HUDEP-2 (cell line): ENCODE results near the gene PHF5A.
A peak's percentile ranks its signal among the peaks of the same experiment; 100 is the strongest.
"Not testable (repeated sequence)": the region's sequence is repeated elsewhere in the genome, so short reads cannot be mapped to it uniquely, and the experiment has no call there.

Source experiments
- DNase-seq, 76 experiments: peaks; one replicate each; lab custom pipeline; 2025; ENCODE audit not compliant: unreplicated experiment in 76 of 76; lab: John Stamatoyannopoulos, UW

Gene PHF5A

DNA sequence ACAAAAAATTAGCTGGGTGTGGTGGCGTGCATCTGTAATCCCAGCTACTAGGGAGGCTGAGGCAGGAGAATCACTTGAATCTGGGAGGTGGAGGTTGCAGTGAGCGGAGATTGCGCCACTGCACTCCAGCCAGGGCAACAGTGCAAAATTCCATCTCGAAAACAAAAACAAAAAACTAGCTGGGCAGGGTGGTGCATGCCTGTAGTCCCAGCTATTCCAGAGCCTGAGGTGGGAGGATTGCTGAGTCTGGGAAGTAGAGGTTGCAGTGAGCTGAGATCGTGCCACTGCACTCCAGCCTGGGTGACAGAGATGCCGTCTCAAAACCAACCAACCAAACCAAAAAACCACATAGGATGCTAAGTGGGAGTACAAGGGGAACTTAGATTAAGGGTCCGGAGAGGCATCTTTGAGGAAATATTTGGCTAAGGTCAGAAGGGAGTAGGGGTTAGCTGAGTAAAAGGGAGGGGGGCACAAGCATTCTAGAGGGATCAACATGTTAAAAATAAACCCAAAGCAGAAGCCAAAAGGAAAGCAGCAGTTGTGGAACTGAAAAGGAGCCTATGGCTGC is 10.2 kb downstream of the PHF5A start:
- DNase-seq = no peak

DNA sequence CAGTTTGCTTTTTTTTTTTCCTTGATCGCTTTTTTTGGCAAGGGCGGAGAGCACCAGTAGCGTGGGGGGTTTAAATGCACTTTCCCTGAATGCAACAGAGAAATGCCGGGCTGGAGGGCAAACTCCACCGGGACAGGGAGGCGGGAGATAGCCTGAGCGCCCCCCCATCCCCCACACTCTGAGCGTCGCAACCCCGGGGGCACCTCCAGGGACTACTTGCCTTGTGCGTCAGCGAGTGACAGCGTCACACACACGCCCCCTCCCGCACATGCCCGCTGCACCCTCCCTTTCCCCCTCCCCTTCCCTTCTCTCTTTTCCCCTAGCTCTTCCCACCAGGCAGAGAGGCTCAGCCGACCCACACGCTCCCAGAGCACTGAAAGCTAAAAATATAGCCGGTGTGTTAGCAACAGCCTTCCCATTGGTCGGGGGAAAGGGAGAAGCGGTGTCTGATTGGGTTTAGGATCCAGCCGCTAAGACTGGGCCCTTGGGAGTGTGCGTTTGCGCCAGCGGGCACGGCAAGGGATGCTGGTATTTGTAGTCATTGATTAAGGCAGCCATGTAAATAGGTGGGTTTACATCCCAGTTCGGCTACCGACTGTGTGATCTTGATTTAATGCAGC is 20.2 kb downstream of the PHF5A start:
- DNase-seq = peak in 75 of 76 experiments; percentile 58 to 99 (median 95)

DNA sequence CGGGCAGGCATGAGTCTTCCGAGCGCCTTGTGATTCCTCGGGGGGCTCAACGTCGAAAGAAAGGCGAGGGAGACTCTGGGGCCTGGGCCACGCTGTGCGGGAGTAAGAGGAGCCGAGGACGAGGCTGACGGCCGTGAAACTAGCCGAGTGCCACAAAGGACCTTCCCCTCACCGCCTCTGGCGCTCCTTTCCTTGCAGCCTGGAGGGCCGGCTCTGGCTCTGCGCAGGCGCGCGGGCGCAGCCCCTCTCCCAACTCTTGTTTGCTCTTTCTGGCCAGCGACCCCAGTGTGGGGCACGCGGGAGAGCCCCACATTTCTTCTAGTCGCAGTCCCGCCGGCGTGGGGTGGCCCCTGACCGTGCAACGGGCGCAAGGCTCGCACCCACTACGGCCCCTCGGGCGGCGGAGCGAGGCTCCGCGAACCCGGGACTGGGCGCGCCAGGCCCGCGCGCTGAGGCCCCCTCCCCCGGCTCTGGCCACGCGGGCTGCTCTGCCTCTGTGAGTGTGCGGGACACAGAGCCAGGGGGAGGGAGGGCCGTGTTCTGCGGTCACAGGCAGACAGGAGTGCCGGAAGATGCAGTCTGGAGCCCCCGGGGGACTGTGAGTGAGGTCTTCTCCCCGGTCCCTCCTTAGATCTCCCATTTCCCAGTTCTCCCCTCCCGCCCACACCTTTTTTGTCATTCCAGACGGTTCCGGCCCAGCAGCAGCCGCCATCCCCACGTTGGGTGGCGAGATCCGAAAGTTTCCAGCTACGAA is 20.9 kb downstream of the PHF5A start:
- peak in 58 of 76 experiments; percentile 9 to 81 (median 46) for DNase-seq

DNA sequence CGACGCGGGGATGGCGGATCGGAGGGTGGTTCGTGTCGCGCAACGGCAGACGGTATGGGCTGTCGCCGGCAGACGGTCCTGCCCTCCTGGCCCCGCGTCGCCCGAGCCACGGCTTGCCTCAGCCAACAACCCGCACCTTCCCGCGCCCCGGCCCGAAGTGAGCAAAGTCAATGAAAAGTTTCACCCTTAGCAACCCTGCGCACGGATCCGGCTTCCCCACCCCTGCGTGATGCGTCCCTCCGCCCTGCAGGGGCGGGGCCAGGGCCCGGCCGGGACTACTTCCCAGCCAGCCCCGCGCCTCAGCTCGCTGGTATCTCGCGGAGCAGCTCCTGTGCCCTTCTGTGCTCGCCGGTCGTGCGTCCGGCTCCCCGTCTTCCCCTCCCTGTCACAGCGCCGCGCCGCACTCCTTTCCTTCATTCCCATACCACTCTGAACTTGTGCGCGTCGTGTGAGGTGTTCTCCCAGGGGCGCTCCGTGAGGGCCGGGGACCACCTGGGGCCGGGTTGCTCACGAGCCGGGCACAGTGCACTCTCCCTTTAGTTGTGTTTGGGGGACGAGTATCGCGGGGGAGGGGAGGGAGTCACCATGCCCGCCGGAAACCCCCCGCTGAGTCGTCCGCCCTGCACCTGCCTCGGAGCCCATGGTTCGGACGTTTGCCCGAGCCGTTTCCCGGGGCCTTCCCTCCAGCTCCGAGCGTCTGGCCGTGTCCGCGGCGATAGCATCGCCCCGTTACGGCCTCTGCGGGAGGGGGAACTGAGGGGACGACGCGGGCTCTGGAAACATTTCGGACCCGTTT is 21.7 kb downstream of the PHF5A start, which contains the start of gene TOB2:
Gene TOB2, minus strand, starts transcription at position 163 of the 796 bp plus-strand sequence. CDS start 9,456 bp downstream, outside the sequence.
- DNase-seq = peak; percentile 33 to 95 (median 89)

DNA sequence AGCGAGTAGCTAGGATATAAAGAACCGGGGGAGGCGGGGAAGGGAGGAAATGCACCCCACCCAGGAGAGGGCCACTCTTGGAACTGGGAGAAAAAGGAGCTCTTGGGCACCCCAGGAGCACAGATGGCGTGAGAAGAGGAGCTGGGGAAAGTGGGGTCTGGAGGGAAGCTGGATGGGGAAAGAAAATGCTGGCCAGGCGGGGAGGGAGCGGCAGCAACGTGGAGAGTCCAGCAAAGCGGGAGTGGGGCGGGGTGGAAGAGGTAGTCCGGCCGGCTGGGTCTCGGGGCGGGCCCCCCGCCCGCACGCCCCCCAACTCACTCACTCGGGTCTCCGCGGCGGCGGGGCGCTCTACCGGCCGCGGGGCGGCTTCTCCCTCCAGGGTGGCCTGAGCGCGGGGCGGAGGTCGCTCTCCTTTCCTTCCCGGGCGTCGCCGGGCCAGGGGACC is 22.4 kb downstream of the PHF5A start:
- peak in 6 of 76 experiments; percentile 14 to 41 (median 22) for DNase-seq

DNA sequence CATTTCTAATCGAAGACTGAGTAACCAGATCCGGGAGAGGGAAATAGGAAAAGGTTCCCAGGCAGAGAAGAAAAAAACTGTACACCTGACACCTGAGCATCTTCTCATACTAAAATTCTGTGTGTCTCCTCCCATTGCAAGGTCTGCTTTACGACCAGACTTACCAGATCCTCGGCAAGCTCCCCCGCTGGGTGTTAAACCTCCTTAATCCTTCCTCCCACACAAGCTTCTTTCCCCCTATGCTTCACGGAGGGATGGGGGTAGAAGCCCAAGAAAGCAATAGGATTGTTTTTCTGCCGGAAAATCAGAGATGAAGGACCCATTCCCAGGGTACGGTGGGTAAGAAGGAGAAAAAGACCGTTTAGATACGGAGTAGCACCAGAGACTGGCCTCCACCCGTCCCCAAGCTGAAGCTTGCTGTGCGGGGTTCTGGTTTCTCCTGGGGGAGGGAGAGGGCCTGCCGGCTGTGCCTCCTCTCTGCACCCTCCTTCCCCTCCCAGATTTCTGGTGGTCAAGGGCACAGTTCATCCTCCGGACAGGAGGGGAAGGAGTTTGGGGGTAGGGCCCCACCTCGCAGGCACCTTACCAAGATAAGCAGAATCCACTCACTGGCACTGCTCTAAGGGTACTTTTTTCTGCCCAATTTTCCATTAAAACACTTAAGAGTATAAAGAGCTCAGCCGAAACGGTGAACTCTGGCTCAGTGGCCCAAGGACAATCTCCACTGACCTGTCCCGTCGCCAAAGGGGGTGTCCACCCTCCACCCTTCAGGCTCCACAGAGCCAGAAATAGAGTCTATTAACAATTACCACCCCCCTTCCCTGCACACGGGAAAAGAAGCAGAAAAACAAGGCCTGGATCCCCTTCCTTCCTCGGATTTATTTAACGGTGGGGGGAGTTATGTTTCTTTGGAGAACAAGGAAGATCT is 23.1 kb downstream of the PHF5A start:
- peak in 15 of 76 experiments; percentile 2 to 33 (median 19) for DNase-seq

DNA sequence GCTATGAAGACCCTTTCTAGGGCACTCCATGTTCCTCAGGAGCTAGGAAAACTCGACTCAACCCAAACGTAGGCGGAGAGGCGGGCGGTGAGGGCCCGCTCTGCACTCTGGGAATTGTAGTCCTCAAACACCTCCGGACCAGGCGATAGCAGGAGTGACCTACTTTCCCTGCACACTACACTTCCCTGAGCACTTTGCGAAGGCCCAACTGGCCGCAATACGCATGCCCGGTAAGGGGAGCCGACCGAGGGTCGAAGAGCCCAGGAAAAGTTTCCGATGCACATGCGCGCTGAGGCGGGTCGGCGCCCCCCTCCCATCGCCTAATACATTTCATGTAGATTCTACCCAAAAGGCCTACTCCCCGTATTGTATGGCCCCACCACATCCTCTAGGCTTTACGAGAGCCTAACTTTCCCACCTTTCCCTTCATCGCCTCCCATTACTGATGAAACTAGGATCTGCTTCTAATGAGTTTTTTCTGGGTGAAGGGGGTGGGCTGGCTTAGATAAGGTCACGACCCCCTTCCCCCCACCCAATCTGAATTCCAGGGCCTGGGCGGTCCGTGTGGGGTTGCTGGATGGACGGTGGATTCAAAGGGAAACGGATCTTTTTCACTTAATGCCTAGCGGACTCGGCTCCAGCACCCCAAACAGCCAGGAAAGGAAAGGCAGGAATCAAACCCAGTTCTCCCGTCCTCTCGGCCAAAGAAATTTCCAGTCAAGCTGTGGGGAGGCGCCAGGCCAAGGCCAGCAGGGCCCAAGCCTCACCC is 23.9 kb downstream of the PHF5A start:
- DNase-seq = peak in 75 of 76 experiments; percentile 18 to 89 (median 76)

DNA sequence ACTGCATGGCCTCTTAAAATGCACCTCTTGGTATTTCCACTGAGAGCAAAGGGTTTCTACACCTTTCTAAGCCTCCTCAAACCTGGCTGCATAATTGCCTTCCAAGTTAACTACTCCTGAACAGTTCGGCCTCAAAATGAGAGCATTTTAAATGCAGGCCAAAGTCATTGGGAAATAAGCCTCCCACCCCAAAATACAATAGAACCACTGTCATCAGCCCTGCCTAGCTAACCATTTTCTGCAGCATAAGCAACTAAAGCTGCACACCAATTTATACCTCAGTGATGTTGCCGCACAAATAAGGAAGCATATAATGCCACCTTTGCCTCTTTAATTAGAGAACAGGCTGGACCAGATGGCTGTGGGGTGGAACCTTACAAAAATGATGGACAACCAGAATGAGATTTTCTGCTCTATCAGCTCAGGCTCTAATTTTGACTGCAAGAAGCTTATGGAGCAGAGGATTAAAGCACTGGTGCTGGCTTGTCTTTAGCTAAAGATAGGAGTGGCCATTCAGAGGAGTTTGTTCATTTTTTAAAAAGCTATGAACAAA is 26.2 kb downstream of the PHF5A start:
- DNase-seq = no peak

DNA sequence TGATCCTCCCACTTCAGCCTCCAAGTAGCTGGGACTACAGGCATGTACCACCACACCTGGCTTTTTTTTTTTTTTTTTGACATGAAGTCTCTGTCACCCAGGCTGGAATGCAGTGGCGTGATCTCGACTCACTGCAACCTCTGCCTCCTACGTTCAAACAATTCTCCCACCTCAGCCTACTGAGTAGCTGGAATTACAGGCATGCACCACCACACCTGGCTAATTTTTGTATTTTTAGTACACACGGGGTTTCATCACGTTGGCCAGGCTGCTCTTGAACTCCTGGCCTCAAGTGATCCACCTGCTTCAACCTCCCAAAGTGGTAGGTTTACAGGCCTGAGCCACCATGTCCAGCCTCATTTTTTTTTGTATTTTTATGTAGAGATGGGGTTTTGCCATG is 28.0 kb downstream of the PHF5A start:
- not testable (repeated sequence) for DNase-seq

DNA sequence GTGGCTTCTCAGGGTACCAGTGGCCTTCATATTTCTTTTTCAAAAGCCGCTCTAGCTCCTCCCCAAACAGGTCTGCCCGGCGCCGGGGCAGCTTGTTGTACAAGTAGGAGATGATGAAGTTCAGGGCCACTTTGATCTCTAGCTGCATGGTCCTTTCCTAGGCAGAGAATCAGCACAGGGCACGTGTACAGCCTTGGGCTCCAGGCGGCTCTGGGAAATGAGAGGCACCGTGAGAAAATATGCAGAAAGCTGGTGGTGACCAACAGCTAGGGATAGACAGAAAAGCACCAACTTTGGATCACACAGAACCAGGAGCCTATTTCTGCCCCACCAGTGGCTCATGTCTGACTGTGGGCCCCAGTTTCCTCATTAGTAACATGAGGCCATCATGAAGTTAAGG is 31.3 kb downstream of the PHF5A start:
- no peak for DNase-seq

DNA sequence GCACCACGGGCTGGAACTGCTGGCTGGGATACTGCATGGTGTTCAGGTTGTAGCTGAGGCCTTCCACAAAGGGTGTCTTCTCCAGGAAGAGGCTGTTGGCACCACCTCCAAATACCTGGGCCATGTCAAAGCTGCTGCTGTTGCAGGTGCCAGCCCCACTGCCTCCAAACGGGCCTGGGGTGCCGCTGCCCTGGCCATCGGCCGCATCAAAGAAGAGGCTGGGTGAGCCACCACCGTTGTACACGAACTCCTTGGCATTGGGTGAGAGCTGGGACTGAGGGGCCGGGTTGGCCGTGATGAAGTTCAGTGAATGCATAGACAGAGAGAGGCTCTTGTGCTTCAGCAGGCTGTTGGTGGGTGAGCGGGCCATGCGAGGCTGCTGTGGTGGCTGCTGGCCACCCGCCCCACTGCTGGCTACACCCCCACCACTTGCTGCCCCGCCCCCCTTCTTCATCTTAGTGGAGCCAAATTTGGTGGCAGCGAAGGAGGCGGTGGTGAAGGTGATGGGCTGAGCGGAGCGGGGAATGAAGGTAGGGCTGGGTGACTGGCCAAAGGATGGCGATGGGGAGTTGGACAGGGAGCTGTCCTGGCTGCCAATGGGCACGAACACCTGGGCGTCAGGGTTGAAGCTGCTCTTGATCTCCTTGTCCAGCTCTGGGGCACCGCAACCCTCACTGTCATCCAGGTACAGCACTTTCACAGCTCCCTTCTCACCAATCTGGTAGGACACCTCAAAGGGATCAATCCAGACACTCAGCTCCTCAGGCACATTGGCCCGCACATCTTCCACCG is 32.0 kb downstream of the PHF5A start:
- DNase-seq = no peak

DNA sequence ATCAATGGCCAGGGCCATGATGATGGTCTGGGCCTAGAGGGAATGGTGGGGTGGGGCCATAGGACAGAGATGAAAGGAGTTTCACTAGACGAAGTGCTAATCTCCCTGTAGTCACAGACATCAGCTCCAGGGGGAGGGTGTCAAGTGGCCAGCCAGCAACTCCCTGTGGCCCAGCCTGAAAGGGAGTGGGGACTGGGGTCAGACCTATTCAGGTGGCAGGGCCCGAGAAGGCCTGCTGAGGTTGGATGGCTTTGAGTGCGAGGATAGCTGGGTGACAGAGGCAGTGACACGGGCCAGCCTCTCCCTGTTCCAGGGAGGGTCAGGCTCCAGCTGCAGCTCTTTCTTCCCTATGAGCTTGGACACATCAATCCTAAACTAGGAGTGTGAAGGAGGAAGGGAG is 32.9 kb downstream of the PHF5A start:
- DNase-seq = no peak

DNA sequence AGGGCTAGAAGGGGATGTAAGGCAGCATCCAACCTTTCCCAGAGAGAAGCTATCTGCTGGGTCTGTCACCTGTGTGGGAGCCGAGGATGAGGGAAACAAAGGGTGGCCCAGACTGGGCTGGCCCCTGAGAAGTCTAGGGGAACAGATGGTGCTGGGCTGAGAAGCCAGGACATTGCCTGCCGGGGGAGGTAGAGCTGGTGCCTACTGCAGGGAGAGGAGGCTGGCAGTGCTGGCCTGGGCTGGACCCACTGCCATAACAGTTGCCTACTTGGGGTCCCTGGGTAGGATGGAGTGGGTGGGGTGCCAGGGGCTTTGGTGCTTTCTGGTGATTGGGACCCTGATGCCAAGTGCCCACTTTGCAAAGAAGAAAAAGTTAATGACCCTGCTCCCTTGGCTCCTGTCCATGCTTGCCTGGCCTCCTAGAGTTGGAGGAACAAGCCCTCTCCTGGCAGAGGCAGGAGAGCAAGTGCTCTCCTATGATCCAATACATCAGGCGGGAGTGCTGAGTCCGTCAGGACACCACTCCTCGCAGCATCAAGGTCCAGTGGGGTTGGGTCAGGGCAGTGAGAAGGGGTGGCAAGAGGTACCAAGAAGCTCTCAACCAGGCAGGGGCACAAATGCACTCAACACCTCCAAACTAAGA is 34.0 kb downstream of the PHF5A start:
- not testable (repeated sequence) for DNase-seq

DNA sequence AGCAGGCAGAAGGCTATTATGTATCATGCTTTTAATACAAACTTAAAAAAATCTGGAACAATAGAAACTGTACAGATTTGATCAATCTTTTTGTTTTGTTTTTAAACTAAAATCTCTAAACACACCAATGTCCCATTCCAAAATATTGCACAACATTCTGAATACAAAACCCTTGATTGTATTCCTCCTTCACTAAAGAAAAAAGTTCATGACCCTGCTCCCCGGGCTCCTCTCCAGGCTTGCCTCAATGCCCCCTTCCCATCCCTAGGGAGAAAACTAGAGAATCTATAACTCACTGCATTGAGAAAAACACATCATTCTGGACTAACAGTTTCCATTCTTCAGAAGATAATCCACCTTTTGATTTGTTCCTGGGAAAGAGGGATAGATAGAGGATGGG is 35.0 kb downstream of the PHF5A start:
- not testable (repeated sequence) for DNase-seq

DNA sequence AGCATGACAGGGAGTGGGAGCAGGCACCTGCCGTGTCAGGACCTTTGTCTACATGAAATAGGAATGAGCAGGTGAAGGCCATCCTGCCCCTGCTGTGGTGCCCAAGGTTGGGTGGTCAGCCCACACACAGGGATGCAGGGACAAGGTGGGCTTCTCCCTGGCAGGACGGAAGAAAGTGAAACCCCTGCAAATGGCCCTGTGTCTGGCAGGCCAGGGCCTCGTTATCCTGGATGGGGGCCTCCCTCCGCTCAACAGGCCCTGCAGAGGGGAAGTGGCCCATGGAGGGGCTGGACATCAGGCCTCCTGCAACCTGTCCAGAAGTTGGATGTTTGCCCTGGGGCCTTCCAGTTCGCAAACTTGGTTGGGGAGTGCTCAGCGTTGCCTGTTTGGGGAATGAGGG is 36.8 kb downstream of the PHF5A start:
- DNase-seq = no peak

DNA sequence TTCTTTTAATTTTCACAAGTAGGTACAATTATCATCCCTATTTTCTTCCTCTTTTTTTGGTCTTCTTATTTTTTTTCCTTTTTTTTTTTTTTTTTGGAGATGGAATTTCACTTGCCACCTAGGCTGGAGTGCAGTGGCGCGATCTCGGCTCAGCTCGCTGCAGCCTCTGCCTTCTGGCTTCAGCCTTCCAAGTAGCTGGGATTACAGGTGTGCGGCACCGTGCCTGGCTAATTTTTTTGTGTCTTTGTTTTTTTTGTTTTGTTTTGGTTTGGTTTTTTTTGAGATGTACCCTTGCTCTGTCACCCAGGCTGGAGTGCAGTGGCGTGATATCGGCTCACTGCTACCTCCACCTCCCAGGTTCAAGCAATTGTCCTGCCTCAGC is 38.5 kb downstream of the PHF5A start:
- no peak for DNase-seq

DNA sequence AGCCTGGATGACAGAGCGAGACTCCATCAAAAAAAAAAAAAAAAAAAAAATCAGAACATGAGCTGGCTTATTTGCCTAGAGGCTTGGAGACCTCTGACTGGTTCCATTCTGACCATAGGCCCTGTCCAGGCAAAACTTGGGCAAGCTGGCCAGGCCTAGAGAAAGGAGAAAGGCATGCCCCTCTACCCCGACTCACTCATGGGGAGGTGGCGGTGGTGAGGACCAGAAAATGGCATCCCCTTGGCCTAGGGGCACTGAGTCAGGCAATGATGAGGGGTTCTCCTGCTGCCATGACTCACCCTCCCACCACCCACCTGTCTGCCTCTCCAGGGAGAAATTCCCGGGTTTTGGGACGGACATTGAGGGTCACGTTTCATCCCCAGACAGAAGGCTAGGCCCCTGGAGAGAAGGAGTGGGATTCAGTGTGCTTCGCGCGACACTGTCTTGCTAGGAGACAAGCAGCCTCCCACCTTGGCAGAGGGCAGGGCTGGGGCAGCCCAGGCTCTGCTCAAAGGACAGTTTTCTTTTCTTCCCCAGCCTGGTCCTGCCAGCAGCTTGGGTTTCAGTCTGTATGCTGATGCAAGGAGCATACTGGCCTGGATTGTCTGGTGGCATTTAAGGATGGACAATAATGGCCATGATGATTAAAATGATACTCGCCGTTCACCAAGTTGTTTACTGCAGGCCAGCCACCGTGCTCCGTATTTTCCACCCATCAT is 39.1 kb downstream of the PHF5A start:
- no peak for DNase-seq
